HG02885 (cell line): ENCODE data around the gene ALPK3.

Experiments
- ATAC-seq: cut with Tn5 transposase; IDR thresholded peaks from one replicate; pipeline ENCODE4 v1.9.1; 2021; ENCODE audit warnings: mild to moderate bottlenecking; ENCODE audit not compliant: unreplicated experiment, poor library complexity

The ALPK3 gene

GRCh38 chr15:84798436-84798946, 18.7 kb upstream of the ALPK3 start:
- no peak for ATAC-seq

DNA sequence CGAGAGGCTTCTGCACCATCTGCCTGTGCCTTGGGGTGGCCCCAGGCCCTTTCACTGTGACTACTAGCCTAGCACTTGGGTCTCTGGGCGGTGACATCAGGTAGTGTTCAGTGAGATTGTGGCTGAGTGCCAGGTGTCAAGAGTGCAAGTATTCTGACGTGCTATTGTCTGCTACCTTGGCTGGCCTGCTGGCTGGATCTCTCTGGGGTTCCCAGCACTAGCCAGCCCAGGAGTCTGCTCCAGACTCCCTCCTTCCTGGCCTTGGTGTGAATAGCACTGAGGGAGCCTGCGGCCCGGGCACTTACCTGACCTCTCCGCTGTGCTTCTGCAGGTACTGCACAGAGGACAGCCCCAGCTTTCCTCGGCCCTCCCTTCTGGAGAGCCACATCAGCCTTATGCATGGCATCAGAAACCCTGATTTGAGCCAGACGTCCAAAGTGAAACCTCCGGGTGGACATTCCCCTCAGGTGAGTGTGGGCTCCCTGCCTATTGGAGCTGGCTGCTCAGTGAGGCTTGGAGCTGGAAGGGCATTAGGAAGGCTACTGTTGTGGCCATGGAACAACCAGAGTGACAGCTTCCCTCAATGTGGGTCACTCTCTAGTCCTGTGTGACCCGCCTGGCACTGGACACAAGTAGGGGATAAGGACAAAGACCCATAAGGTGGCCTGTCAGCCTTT, 17.5 kb upstream of the ALPK3 start:
- ATAC-seq = no peak

- no peak for ATAC-seq
Observed at GRCh38 chr15:84800365-84800806, 16.8 kb upstream of the ALPK3 start.

DNA sequence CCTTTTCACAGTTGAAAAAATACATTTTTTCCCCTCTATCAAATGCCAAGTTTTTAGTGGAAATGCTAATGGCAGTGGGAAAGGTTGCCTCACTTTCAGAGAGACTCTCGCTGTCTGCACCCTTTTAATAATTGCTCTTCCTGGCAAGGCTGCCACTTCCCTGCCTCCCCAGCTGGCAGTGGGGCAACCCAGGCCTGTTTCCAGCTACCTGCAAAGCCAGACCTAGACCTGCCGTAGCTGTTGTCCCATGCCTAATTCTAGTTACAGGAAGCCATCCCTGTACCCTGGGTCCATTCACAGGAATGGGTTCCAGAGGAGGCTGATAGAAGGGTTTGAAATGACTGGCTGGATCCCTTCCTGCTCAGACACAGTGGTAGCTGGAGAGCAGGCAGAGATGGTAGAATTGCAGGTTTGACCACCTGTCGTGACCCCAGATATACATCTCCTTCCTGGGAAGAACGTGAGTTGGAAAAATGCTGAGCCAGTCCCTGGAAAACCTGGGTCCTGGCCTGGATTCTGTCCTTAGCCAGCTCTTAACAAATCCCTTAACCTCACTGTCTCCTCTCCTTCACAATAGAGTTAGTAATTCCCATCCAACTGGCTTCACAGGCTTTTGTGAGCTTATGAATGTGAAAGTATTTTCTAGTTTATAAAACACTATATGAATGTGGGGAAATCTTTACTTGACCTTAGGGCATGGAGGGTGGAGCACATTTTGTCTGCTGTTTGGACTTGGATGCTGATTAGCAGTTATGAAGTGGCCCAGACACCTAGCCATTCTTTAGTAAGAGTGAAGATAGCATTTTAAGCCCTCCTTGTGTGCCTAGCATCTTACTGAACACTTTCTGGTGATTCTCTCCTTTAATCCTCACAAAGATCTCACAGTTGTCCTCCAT, 12.9 kb upstream of the ALPK3 start:
- no peak for ATAC-seq

DNA sequence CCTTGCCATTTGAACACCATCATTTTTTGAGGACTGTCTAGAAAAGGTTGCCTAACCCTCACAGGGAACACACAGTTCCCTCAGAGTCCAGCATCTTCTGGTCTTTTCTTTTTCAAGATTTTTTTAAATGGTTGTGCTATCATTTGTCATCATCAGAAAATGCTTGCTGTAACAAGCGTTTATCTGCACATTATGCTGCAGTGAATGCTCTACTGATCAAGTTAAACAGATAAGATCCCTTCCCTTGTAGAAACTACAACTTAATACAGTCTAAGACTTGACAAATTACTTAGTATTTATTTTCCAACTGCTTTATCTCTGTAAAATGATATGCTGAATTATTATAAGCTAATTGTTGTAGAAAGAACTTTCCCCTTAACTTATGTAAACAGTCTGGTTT, 11.9 kb upstream of the ALPK3 start:
- ATAC-seq = no peak

DNA sequence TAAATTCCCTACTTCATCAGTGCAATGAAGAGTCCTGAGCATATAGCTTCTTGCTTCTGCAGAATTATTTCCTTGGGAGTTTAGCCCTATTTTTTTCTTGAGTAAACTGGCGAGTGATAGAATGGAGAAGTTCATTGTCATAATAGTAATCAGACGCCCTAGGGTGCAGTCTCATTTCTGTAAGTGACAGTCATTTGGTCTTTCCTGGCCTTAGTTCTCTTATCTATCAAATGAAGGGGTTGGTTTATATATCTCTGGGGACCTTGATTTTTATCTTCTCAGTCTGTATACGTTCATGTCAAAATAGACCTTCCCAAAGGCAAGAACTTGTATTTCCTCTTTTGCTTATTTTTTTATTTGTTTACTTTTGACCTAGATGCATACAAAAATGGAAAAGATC, 9.9 kb upstream of the ALPK3 start:
- ATAC-seq = no peak

DNA sequence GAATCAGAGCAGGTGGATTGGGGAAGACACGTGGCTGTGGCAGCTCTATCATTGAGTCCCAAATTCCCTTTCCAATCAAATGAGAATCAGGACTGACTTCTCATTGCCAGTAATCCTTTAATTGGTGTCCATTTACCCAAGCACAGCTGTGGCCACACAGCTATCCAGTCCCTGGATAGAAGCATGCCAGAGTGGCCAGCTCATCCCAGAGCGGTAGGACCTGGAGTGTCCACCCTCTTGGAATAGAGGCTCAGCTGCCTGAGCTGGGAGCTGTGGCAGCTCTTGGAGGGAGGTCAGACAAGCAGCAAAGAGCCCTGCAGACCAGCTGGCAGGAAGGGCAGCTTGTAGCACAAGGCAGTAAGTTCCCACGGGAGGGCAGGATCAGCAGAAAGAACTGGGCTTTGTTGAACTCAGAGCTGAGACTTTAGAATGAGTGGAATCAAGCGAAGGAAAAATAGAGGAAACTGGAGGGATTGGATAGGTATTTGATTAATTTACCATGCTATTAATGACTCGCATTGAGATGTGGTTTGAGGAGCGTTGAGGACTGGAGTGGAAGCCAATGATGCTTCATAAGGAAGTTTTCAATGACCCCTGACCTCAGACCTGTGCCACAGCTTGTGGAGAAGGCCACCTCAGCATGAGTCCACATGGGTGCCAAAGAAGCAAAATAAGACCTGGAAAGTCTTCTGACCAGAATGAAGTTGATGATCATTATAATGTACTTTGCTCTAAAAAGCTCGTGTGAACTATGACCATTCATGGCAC, 6.9 kb upstream of the ALPK3 start:
- no peak for ATAC-seq

- no peak for ATAC-seq
Observed at GRCh38 chr15:84811151-84811550, 6.0 kb upstream of the ALPK3 start.

DNA sequence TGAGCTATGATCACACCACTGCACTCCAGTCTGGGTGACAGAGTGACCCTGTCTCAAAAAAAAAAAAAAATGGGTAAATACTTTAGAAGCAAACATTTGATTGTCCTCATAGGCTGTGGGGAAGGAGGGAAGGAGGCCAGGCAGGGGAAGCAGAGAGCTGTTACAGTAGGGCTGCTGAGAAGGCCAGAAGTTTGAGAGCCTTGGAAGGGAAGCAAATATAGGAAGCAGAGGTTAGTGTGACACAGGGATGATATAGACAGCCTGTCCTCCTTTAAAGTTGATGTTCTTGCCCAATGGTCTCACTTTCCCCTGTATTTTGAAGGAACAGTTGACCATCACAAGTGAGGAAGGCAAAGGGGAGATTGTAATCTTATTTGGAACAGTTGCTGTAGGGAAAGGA, 5.3 kb upstream of the ALPK3 start:
- ATAC-seq = no peak

DNA sequence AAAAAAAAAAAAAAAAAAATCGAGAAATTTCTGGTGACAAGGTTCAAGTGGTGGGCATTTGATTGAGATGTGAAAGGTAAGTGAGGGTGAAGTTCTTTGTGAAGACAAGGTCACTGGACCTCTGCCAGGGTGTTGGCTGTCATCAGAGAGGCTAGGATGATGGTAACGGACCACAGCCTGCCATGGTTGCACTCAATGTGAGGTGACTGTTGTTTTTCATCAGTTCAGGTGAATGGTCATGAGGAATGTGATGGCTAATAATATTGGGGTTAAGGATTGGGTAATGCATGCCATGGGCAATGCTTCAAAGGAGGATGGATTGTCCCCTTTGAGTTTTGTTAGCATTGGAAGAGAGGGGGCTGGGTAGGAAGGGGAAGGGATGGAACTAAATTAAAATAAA, 4.3 kb upstream of the ALPK3 start:
- ATAC-seq = no peak

DNA sequence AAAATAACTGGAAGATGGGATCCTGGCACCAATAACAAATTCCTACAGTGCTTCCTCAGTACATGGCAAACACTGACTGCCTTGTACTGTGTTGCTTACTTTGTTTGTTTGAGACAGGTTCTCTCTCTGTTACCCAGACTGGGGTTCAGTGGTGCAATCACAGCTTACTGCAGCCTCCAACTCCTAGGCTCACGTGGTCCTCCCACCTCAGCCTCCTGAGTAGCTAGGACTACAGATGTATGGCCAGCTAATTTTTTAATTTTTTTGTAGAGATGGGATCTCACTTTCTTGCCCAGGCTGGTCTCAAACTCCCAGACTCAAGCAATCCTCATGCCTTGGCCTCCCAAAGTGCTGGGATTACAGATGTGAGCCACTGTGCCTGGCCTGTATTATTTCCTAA, 3.7 kb upstream of the ALPK3 start:
- no peak for ATAC-seq

DNA sequence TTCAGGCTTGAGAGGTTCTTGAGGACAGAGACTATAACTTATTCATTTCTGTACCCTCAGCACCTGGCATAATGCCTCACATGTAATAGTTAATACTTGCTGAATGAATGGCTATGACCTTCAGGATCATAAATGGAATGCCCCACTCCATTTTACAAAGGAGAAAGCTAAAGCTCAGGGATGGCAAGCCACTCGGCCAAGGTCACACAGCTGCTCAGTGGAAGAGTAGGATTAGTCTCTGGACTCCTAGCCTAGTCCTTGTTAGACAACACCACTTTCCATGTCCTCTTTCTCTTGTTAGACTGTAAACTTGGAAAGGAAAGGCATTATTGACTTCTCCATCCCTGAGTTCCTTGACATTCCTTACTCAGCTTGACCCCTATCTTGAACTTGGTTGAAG, 3.2 kb upstream of the ALPK3 start:
- ATAC-seq = no peak

- no peak for ATAC-seq
Observed at GRCh38 chr15:84814916-84815315, 2.2 kb upstream of the ALPK3 start.

DNA sequence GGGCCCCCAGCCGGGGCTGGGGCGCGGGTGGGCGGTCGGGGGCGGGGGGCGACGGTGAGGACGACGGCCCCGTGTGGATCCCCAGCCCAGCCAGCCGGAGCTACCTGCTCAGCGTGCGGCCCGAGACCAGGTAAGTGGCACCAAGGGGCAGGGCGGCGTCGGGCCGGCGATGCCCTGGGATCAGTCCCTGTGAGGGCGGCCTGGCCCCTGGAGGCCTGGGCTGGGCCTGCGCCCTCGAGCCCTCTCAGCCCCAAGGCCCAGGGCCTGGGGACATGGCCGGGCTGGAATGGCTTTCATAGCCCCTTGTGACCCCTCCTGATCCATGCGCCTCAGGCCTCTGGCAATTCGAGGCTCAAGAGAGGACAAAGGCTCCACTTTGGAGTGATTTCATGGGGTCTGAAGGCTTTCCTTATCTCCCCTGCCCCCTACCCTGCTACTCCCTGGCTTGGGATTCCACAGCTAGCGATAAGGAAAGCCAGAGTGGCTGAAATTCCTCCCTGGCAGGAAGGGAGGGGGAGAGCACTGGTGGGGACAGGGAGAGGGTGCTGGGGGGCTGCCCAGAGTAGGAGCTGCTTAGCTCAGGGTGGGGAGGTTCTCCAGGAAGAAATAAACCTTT, 418 bp downstream of the ALPK3 start:
- ATAC-seq = no peak

- no peak for ATAC-seq
Observed at GRCh38 chr15:84818261-84819131, 1.3 kb downstream of the ALPK3 start.

GRCh38 chr15:84819291-84819768, 2.2 kb downstream of the ALPK3 start:
- ATAC-seq = no peak

- no peak for ATAC-seq
Observed at GRCh38 chr15:84819791-84820190, 2.6 kb downstream of the ALPK3 start.

DNA sequence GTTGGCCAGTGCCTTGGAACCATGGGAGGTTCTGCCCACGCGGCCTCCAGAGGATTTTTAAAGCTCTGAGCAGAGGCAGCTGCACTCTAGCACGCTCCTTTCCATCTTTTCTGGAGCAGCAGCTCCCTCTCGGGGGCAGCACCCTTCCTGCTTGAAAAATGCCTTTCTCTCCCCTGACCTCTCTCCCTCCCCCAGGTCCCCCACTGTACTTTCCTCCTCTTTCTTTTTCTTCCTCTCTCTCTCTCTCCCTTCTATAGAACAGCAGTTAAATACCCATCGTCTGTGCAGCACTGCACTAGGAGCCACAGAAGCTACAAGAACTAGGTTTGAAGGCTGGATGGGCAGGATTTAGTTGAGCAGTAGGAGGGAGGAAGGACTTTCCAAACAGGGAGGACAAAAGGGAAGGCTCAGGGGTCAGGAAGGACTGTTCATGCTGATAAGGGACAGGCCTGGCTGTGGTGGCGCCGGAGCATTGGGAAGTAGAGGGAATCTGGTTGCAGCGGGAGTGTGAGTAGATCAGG, 4.4 kb downstream of the ALPK3 start:
- no peak for ATAC-seq

- ATAC-seq = no peak
Observed at GRCh38 chr15:84822653-84823281, 5.6 kb downstream of the ALPK3 start.
